Liver (tissue), 3 donors: Measurements from ENCODE around the gene CYB561D2.

Experiments used
- ATF3 ChIP-seq: IDR thresholded peaks from 2 replicates; pipeline ENCODE4 v1.6.1; 2016; ENCODE audit warnings: antibody characterized with exemption
- CTCF ChIP-seq: fragments of 150-350 bp; IDR thresholded peaks from 2 replicates; pipeline ENCODE4 v1.5.1; 2017; ENCODE audit warnings: improper control_type of control experiment, low read depth, low read length; ENCODE audit not compliant: missing input control
- GABPA ChIP-seq, 2 donors: IDR thresholded peaks in 1 of 2; conservative IDR thresholded peaks in 1 of 2; 2 replicates each; pipeline ENCODE4 v1.6.1; 2016; ENCODE audit warnings: antibody characterized with exemption in 2 of 2, mild to moderate bottlenecking in 1 of 2, moderate library complexity in 1 of 2
- MAX ChIP-seq: IDR thresholded peaks from 2 replicates; pipeline ENCODE4 v1.6.1; 2016; ENCODE audit warnings: antibody characterized with exemption
- RAD21 ChIP-seq, 2 donors: IDR thresholded peaks; 2 replicates each; pipeline ENCODE4 v1.6.1; 2016; ENCODE audit warnings: antibody characterized with exemption in 2 of 2, mild to moderate bottlenecking in 2 of 2
- REST ChIP-seq: IDR thresholded peaks from 2 replicates; pipeline ENCODE4 v1.6.1; 2016; ENCODE audit warnings: antibody characterized with exemption, mild to moderate bottlenecking
- SP1 ChIP-seq: IDR thresholded peaks from 2 replicates; pipeline ENCODE4 v1.6.1; 2018; ENCODE audit warnings: antibody characterized with exemption, mild to moderate bottlenecking
- TAF1 ChIP-seq: conservative IDR thresholded peaks from 2 replicates; pipeline ENCODE4 v1.6.1; 2016; ENCODE audit warnings: antibody characterized with exemption, mild to moderate bottlenecking
- YY1 ChIP-seq: IDR thresholded peaks from 2 replicates; pipeline ENCODE4 v1.6.1; 2016; ENCODE audit warnings: antibody characterized with exemption, mild to moderate bottlenecking
- donor health status: healthy.
- donor health status: healthy.

DNA sequence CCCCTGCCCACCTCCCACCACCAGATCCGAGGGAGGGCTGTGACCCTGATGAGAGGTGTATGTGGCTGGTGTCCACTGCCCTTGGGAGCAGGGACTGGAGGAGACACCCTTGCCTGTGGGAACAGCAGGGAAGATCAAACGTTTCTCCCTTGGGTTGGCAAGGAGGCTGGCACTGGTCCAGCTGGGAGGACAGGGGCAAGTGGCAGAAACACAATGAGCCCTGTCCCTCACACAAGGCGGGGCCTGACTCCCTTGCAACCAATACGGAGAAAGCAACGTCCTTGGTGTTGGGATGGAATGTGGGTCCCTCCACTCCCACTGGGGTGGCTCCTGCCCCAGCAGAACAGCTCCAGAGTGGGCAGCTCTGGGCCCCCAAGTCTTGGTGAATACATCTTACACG, 33.4 kb upstream of the CYB561D2 start:
- TF ChIP-seq CTCF (no peak), MAX (no peak), RAD21 (IDR thresholded peaks at IDR 0.05) (no peak), YY1 (no peak), TAF1 (no peak), GABPA (IDR thresholded peaks at IDR 0.05 in 1 of 2, conservative IDR thresholded peaks at IDR 0.05 in 1 of 2) (no peak), ATF3 (no peak), SP1 (no peak), REST (no peak)
